OCI-LY1 (cell line): Measurements from ENCODE around the gene TCERG1L.

Source experiments
- H2AFZ ChIP-seq: fragments of 200-600 bp; sonication (generic), shearing (Covaris generic); 2 replicates; pipeline ENCODE4 v1.6.0; 2014; ENCODE audit warnings: antibody characterized with exemption, mild to moderate bottlenecking, low read length
- H3F3A ChIP-seq: fragments of 200-600 bp; sonication (generic), shearing (Covaris generic); 2 replicates; pipeline ENCODE4 v1.6.0; 2014; ENCODE audit warnings: mild to moderate bottlenecking, antibody characterized with exemption, low read length, moderate library complexity; ENCODE audit not compliant: insufficient read depth
- H3K27ac ChIP-seq: fragments of 200-600 bp; sonication (generic); 2 replicates; pipeline ENCODE4 v1.5.1; 2014; ENCODE audit warnings: low read length, mixed run types, mild to moderate bottlenecking, low read depth; ENCODE audit not compliant: poor library complexity, severe bottlenecking
- H3K27me3 ChIP-seq: fragments of 200-600 bp; sonication (generic); 2 replicates; pipeline ENCODE4 v1.6.0; 2014; ENCODE audit warnings: antibody characterized with exemption, mild to moderate bottlenecking, low read length, moderate library complexity; ENCODE audit not compliant: insufficient read depth
- H3K36me3 ChIP-seq: fragments of 200-600 bp; sonication (generic); 2 replicates; pipeline ENCODE4 v1.6.1; 2014; ENCODE audit warnings: mild to moderate bottlenecking, antibody characterized with exemption, low read length, moderate library complexity, mixed read lengths; ENCODE audit not compliant: insufficient read depth
- H3K4me1 ChIP-seq: fragments of 200-600 bp; sonication (generic); 2 replicates; pipeline ENCODE4 v1.5.1; 2014; ENCODE audit warnings: mild to moderate bottlenecking, low read length, moderate library complexity; ENCODE audit not compliant: insufficient read depth, severe bottlenecking
- H3K4me2 ChIP-seq: fragments of 200-600 bp; sonication (generic), shearing (Covaris generic); 2 replicates; pipeline ENCODE4 v1.6.1; 2014; ENCODE audit warnings: low read length
- H3K4me3 ChIP-seq: fragments of 200-600 bp; sonication (generic); 2 replicates; pipeline ENCODE4 v1.5.1; 2014; ENCODE audit warnings: low read length, low read depth, mild to moderate bottlenecking, mixed read lengths; ENCODE audit not compliant: poor library complexity, severe bottlenecking
- H3K79me2 ChIP-seq: fragments of 200-600 bp; shearing (Covaris generic); 2 replicates; pipeline ENCODE4 v1.6.1; 2016; ENCODE audit warnings: mixed run types, low read length, mixed read lengths; ENCODE audit not compliant: insufficient read depth
- H3K9ac ChIP-seq: fragments of 200-600 bp; sonication (generic), shearing (Covaris generic); 2 replicates; pipeline ENCODE4 v1.6.1; 2014; ENCODE audit warnings: mild to moderate bottlenecking, low read length, mixed read lengths
- H3K9me2 ChIP-seq: fragments of 200-600 bp; sonication (generic), shearing (Covaris generic); 2 replicates; pipeline ENCODE4 v1.6.1; 2014; ENCODE audit warnings: low read depth, mild to moderate bottlenecking, low read length, mixed read lengths
- H3K9me3 ChIP-seq: fragments of 200-600 bp; shearing (Covaris generic); 2 replicates; pipeline ENCODE4 v1.6.1; 2014; ENCODE audit warnings: low read length, mixed read lengths
- H4K20me1 ChIP-seq: fragments of 200-600 bp; sonication (generic), shearing (Covaris generic); 2 replicates; pipeline ENCODE4 v1.6.0; 2016; ENCODE audit warnings: mild to moderate bottlenecking, low read length; ENCODE audit not compliant: insufficient read depth
- CTCF ChIP-seq: fragments of 200-600 bp; sonication (generic), shearing (Covaris generic); IDR thresholded peaks from 2 replicates; pipeline ENCODE4 v1.5.1; 2017; ENCODE audit warnings: mild to moderate bottlenecking, antibody characterized with exemption, low read length, moderate library complexity, mixed read lengths
- EZH2 ChIP-seq: fragments of 200-600 bp; sonication (generic), shearing (Covaris generic); IDR thresholded peaks from 2 replicates; pipeline ENCODE4 v1.8.0; 2017; ENCODE audit warnings: borderline replicate concordance, mixed run types, mild to moderate bottlenecking, antibody characterized with exemption, low read length, moderate library complexity, mixed read lengths

Gene TCERG1L

GRCh38 chr10:131230166-131230565 is 81.4 kb downstream of the TCERG1L start:
- H3K27ac ChIP-seq, result no peak overlapping the region
- no peaks in the 10 kb centered on the region for H3K9me2 ChIP-seq
- no peaks in the 10 kb centered on the region for H3K36me3 ChIP-seq
- H4K20me1 ChIP-seq, result no peaks in the 10 kb centered on the region
- no peak overlapping the region for H3K4me3 ChIP-seq
- H3F3A ChIP-seq, result no peaks in the 10 kb centered on the region
- no peaks in the 10 kb centered on the region for H3K4me1 ChIP-seq
- H3K4me2 ChIP-seq, result no peak overlapping the region
- H3K27me3 ChIP-seq, result no peaks in the 10 kb centered on the region
- no peak overlapping the region for H2AFZ ChIP-seq
- H3K9me3 ChIP-seq, result no peaks in the 10 kb centered on the region
- H3K79me2 ChIP-seq, result no peaks in the 10 kb centered on the region
- TF ChIP-seq EZH2 (no peak), CTCF (no peak)
- no peak overlapping the region for H3K9ac ChIP-seq

- Histone ChIP-seq H3K4me3 (no peak overlapping the region), H3K4me1 (no peaks in the 10 kb centered on the region), H3K9me3 (no peaks in the 10 kb centered on the region), H3K27me3 (no peaks in the 10 kb centered on the region), H3K27ac (no peak overlapping the region), H3K4me2 (no peak overlapping the region), H3K36me3 (no peaks in the 10 kb centered on the region), H3K79me2 (no peaks in the 10 kb centered on the region), H3F3A (no peaks in the 10 kb centered on the region), H4K20me1 (no peaks in the 10 kb centered on the region), H3K9me2 (no peaks in the 10 kb centered on the region), H3K9ac (no peak overlapping the region), H2AFZ (no peak overlapping the region)
- TF ChIP-seq EZH2 (no peak), CTCF (no peak)
Measured at GRCh38 chr10:131227163-131227740, 84.3 kb downstream of the TCERG1L start.

GRCh38 chr10:131226446-131227162 is 84.9 kb downstream of the TCERG1L start:
- no peaks in the 10 kb centered on the region for H3K9me2 ChIP-seq
- no peak overlapping the region for H3K4me3 ChIP-seq

More at GRCh38 chr10:131226446-131227162, 84.9 kb downstream of the TCERG1L start:
- no peaks in the 10 kb centered on the region for H3K9me3 ChIP-seq
- H3K9ac ChIP-seq, result no peak overlapping the region
- H3K4me1 ChIP-seq, result no peaks in the 10 kb centered on the region
- H3K4me2 ChIP-seq, result no peak overlapping the region
- H2AFZ ChIP-seq, result no peak overlapping the region
- no peaks in the 10 kb centered on the region for H4K20me1 ChIP-seq
- H3F3A ChIP-seq, result no peaks in the 10 kb centered on the region
- no peaks in the 10 kb centered on the region for H3K36me3 ChIP-seq
- H3K27me3 ChIP-seq, result no peaks in the 10 kb centered on the region
- TF ChIP-seq EZH2 (no peak), CTCF (no peak)
- H3K79me2 ChIP-seq, result no peaks in the 10 kb centered on the region
- H3K27ac ChIP-seq, result no peak overlapping the region
